ENCODE results near the gene TTLL11. TPM values are rescaled to one million over a fixed set of nuclear protein-coding genes. Genes with fewer than 3 reads are reported as not detected.
A peak's percentile ranks its signal among the peaks of the same experiment; 100 is the strongest.

Gene TTLL11
- total RNA-seq, 1 donor: 7.3 TPM

GRCh38 chr9:122134822-122135528, 41.9 kb upstream of the TTLL11 start:
- H3K4me3 ChIP-seq (ENCODE audit: low read depth, low read length): no peak overlapping the region
- TF ChIP-seq CTCF (IDR thresholded peaks at IDR 0.05; ENCODE audit: insufficient read depth, low read length): no peak
- DNase-seq (ENCODE audit: low read depth): peak; percentile 42

- DNase-seq (ENCODE audit: low read depth): no peak
- no peak for TF ChIP-seq CTCF (IDR thresholded peaks at IDR 0.05; ENCODE audit: insufficient read depth, low read length)
- no peak overlapping the region for H3K4me3 ChIP-seq (ENCODE audit: low read depth, low read length)
These were observed 41.0 kb upstream of the TTLL11 start for GRCh38 chr9:122133984-122134535.

- H3K4me3 ChIP-seq (ENCODE audit: low read depth, low read length): no peak overlapping the region
These were observed 40.3 kb upstream of the TTLL11 start for GRCh38 chr9:122133263-122133983.

GRCh38 chr9:122132539-122132938, 39.4 kb upstream of the TTLL11 start:
- no peak for TF ChIP-seq CTCF (IDR thresholded peaks at IDR 0.05; ENCODE audit: insufficient read depth, low read length)
- DNase-seq (ENCODE audit: low read depth): no peak
- no peak overlapping the region for H3K4me3 ChIP-seq (ENCODE audit: low read depth, low read length)

More at GRCh38 chr9:122133263-122133983, 40.3 kb upstream of the TTLL11 start:
- no peak for TF ChIP-seq CTCF (IDR thresholded peaks at IDR 0.05; ENCODE audit: insufficient read depth, low read length)
- no peak for DNase-seq (ENCODE audit: low read depth)

- DNase-seq (ENCODE audit: low read depth): no peak
- no peak for TF ChIP-seq CTCF (IDR thresholded peaks at IDR 0.05; ENCODE audit: insufficient read depth, low read length)
- no peak overlapping the region for H3K4me3 ChIP-seq (ENCODE audit: low read depth, low read length)
These were observed 38.4 kb upstream of the TTLL11 start for GRCh38 chr9:122131401-122132001.

- DNase-seq (ENCODE audit: low read depth): no peak
- no peak overlapping the region for H3K4me3 ChIP-seq (ENCODE audit: low read depth, low read length)
- TF ChIP-seq CTCF (IDR thresholded peaks at IDR 0.05; ENCODE audit: insufficient read depth, low read length): no peak
These were observed 37.7 kb upstream of the TTLL11 start for GRCh38 chr9:122130837-122131236.
